Mammary epithelial cell (primary cell): Measurements from ENCODE around the gene SLC16A3.

ENCODE experiments used
- CTCF ChIP-seq, 2 donors: IDR thresholded peaks in 1 of 2; conservative IDR thresholded peaks in 1 of 2; 2 replicates each; pipeline ENCODE4 v1.5.1; 2011 to 2012; ENCODE audit warnings: inconsistent platforms in 2 of 2, low read length in 2 of 2, mild to moderate bottlenecking in 2 of 2, control low read depth in 1 of 2, low read depth in 1 of 2; ENCODE audit not compliant: insufficient read depth in 1 of 2; ENCODE audit errors: extremely low read depth in 1 of 2
- EZH2 ChIP-seq: IDR thresholded peaks from 2 replicates; pipeline ENCODE4 v1.6.1; 2012; ENCODE audit warnings: low read length, inconsistent platforms, borderline replicate concordance

- TF ChIP-seq CTCF (conservative IDR thresholded peaks at IDR 0.05 in 1 of 2, IDR thresholded peaks at IDR 0.05 in 1 of 2; ENCODE audit: extremely low read depth in 1 of 2, insufficient read depth in 1 of 2, low read depth in 1 of 2, low read length in 2 of 2) (no peak), EZH2 (no peak)
Observed at GRCh38 chr17:82248815-82249674, 20.2 kb downstream of the SLC16A3 start.
